HG03558 (cell line): ENCODE measurements around the gene RSPH6A.
A peak's percentile ranks its signal among the peaks of the same experiment; 100 is the strongest.

ENCODE experiments used
- ATAC-seq: cut with Tn5 transposase; IDR thresholded peaks from one replicate; pipeline ENCODE4 v1.9.1; 2021; ENCODE audit warnings: moderate number of reproducible peaks; ENCODE audit not compliant: unreplicated experiment; ENCODE audit errors: extremely low read depth

Gene RSPH6A

GRCh38 chr19:45782162-45782691 lies 32.9 kb downstream of the RSPH6A start, which contains the start of gene DMPK:
Gene DMPK (minus strand): TSS chr19:45782490. CDS start chr19:45782352, 138 bp downstream.
- no peak for ATAC-seq

- ATAC-seq: no peak
Measured at GRCh38 chr19:45781214-45782161, 33.6 kb downstream of the RSPH6A start.

- ATAC-seq: no peak
Measured at GRCh38 chr19:45780448-45781213, 34.5 kb downstream of the RSPH6A start.

GRCh38 chr19:45780146-45780447 lies 35.0 kb downstream of the RSPH6A start:
- ATAC-seq: no peak

GRCh38 chr19:45779231-45780145 lies 35.6 kb downstream of the RSPH6A start:
- ATAC-seq: no peak

- no peak for ATAC-seq
Measured at GRCh38 chr19:45778010-45778661, 37.0 kb downstream of the RSPH6A start.

GRCh38 chr19:45777395-45777961 lies 37.6 kb downstream of the RSPH6A start:
- ATAC-seq: no peak

GRCh38 chr19:45774765-45775164 lies 40.3 kb downstream of the RSPH6A start:
- ATAC-seq: no peak

- no peak for ATAC-seq
Measured at GRCh38 chr19:45773384-45773783, 41.7 kb downstream of the RSPH6A start.

GRCh38 chr19:45772912-45773311 lies 42.2 kb downstream of the RSPH6A start:
- no peak for ATAC-seq

- no peak for ATAC-seq
Measured at GRCh38 chr19:45772130-45772840, 42.8 kb downstream of the RSPH6A start.

- ATAC-seq: no peak
Measured at GRCh38 chr19:45771311-45771933, 43.7 kb downstream of the RSPH6A start.

- peak; percentile 31 for ATAC-seq
Measured at GRCh38 chr19:45770192-45771101, 44.7 kb downstream of the RSPH6A start.

- ATAC-seq: no peak
Measured at GRCh38 chr19:45769821-45770191, 45.3 kb downstream of the RSPH6A start.

GRCh38 chr19:45768984-45769782 lies 45.9 kb downstream of the RSPH6A start, which contains the start of gene SIX5:
Gene SIX5 (minus strand): TSS chr19:45769252. CDS start chr19:45768844, 408 bp downstream.
- ATAC-seq: no peak

- ATAC-seq: no peak
Measured at GRCh38 chr19:45768655-45768983, 46.5 kb downstream of the RSPH6A start.
